Skeletal muscle tissue (tissue), 4 donors: ENCODE measurements around the gene MIXL1. TPM values are rescaled to one million over a fixed set of nuclear protein-coding genes. Genes with fewer than 3 reads are reported as not detected.
"Not testable (repeated sequence)": the region's sequence is repeated elsewhere in the genome, so short reads cannot be mapped to it uniquely, and the experiment has no call there.

ENCODE experiments used
- H3K27ac ChIP-seq: one replicate; pipeline ENCODE4 v1.7.0; 2013; ENCODE audit warnings: mild to moderate bottlenecking, low read depth, low read length, inconsistent platforms
- H3K27me3 ChIP-seq, 3 donors: one replicate each; pipeline ENCODE4 v1.7.0; 2013; ENCODE audit warnings: low read length in 3 of 3; ENCODE audit not compliant: control insufficient read depth in 3 of 3, insufficient read depth in 3 of 3
- H3K36me3 ChIP-seq, 3 donors: one replicate each; pipeline ENCODE4 v1.7.0; 2013; ENCODE audit warnings: low read length in 3 of 3; ENCODE audit not compliant: control insufficient read depth in 3 of 3, insufficient read depth in 3 of 3
- H3K4me1 ChIP-seq, 3 donors: one replicate each; pipeline ENCODE4 v1.7.0; 2013; ENCODE audit warnings: low read length in 3 of 3, mild to moderate bottlenecking in 3 of 3; ENCODE audit not compliant: control insufficient read depth in 3 of 3, insufficient read depth in 3 of 3
- H3K4me3 ChIP-seq, 3 donors: one replicate each; pipeline ENCODE4 v1.7.0; 2013; ENCODE audit warnings: low read length in 3 of 3
- H3K9ac ChIP-seq, 3 donors: one replicate each; pipeline ENCODE4 v1.7.0; 2013; ENCODE audit warnings: low read length in 3 of 3, mild to moderate bottlenecking in 3 of 3, moderate library complexity in 2 of 3, low read depth in 1 of 3
- H3K9me3 ChIP-seq, 3 donors: one replicate each; pipeline ENCODE4 v1.7.0; 2013; ENCODE audit warnings: low read length in 3 of 3; ENCODE audit not compliant: control insufficient read depth in 3 of 3
- total RNA-seq: library from RNA; depleted of rRNA; stranded (reverse); fragments of >200 nt; gene quantifications from one replicate; pipeline ENCODE4 v1.2.3, GENCODE V29; 2014
- donor health status: Osteomylitis.

Gene MIXL1
- total RNA-seq, 1 donor from 2014 or later: not detected

- H3K4me3 ChIP-seq, H3K27ac ChIP-seq, H3K9me3 ChIP-seq, H3K9ac ChIP-seq, H3K36me3 ChIP-seq, H3K27me3 ChIP-seq, H3K4me1 ChIP-seq: not testable (repeated sequence)
Measured at GRCh38 chr1:226272233-226272902, 48.9 kb downstream of the MIXL1 start.

- Histone ChIP-seq H3K9ac (no peak overlapping the region), H3K9me3 (no peaks in the 10 kb centered on the region), H3K27me3 (no peaks in the 10 kb centered on the region), H3K36me3 (peaks cover 0 to 5% (median 0%) of the 10 kb centered on the region in 3 donors), H3K4me3 (no peak overlapping the region), H3K27ac (no peak overlapping the region), H3K4me1 (no peaks in the 10 kb centered on the region)
Measured at GRCh38 chr1:226274138-226274537, 50.7 kb downstream of the MIXL1 start.

DNA sequence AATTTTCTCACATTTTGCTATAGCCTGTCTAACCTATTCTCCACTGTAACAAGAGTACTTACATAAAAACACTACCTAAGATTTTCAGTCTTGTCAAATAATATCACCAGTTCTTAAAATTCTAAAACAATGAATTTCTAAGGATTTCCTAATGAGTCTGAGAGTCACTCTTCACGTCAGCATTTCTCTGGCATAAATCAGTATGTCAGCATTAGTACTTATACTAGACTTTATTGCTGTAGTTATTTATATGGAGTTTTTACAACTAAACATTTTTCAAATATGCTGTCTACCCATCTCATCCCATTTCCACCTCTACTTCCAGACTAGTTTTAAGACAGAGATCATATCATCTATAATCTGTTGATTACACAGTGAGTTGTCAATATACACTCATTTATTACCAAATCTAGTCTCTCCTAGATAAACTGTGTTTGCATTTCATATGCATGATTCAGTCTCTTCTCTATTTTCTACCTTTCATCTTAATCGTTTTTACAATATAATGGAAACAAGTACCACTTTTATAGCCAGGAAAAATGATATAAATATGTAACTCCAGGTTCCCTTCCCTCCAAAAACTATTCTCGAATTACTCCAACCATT lies 52.7 kb downstream of the MIXL1 start:
- Histone ChIP-seq H3K9ac (no peak overlapping the region), H3K4me3 (no peak overlapping the region), H3K9me3 (no peaks in the 10 kb centered on the region), H3K36me3 (peaks cover 0 to 5% (median 0%) of the 10 kb centered on the region in 3 donors), H3K4me1 (no peaks in the 10 kb centered on the region), H3K27ac (no peak overlapping the region), H3K27me3 (no peaks in the 10 kb centered on the region)

Other genes starting within 250 kb of the MIXL1 start
- 28.2 TPM for gene SDE2, start 224.3 kb upstream of the MIXL1 start, total RNA-seq
- 319 TPM for gene H3-3A, start 160.9 kb upstream of the MIXL1 start, total RNA-seq
- gene ACBD3, start 36.9 kb upstream of the MIXL1 start, total RNA-seq: 41.2 TPM
- 6.8 TPM for gene LIN9, start 85.5 kb downstream of the MIXL1 start, total RNA-seq
- 94.5 TPM for gene PARP1, start 184.4 kb downstream of the MIXL1 start, total RNA-seq